GM23338 (cell line): Measurements from ENCODE around the gene THOC2. TPM values are rescaled to one million over a fixed set of nuclear protein-coding genes. Genes with fewer than 3 reads are reported as not detected.

ENCODE experiments used
- ATAC-seq: fragments of 200-7000 bp; cut with Tn5 transposase; 3 replicates; pipeline ENCODE4 v1.9.1; 2020
- DNase-seq: peaks from one replicate; pipeline ENCODE4 v3.0.0-alpha.2; 2015; ENCODE audit warnings: low spot score
- H2AFZ ChIP-seq: fragments of 200-600 bp; sonication (generic); 2 replicates; pipeline ENCODE4 v1.8.0; 2016; ENCODE audit warnings: antibody characterized with exemption, mild to moderate bottlenecking, moderate library complexity
- H3F3A ChIP-seq: fragments of 200-600 bp; sonication (generic); replicated peaks from 2 replicates; pipeline ENCODE4 v1.8.0; 2017; ENCODE audit warnings: antibody characterized with exemption, mixed run types, low read depth
- H3K27ac ChIP-seq: fragments of 200-600 bp; sonication (generic); 2 replicates; pipeline ENCODE4 v1.6.1; 2016; ENCODE audit warnings: low read depth
- H3K27me3 ChIP-seq: fragments of 200-600 bp; sonication (generic); 2 replicates; pipeline ENCODE4 v1.8.0; 2016; ENCODE audit warnings: mild to moderate bottlenecking, mixed run types, moderate library complexity; ENCODE audit not compliant: insufficient read depth
- H3K36me3 ChIP-seq: fragments of 200-600 bp; sonication (generic); 2 replicates; pipeline ENCODE4 v1.8.0; 2016; ENCODE audit warnings: mild to moderate bottlenecking; ENCODE audit not compliant: insufficient read depth
- H3K4me1 ChIP-seq: fragments of 200-600 bp; sonication (generic); 2 replicates; pipeline ENCODE4 v1.8.0; 2016; ENCODE audit warnings: mild to moderate bottlenecking, moderate library complexity; ENCODE audit not compliant: insufficient read depth
- H3K4me2 ChIP-seq: fragments of 200-600 bp; sonication (generic); 2 replicates; pipeline ENCODE4 v1.7.1; 2017; ENCODE audit warnings: mixed run types
- H3K4me3 ChIP-seq: fragments of 200-600 bp; sonication (generic); 2 replicates; pipeline ENCODE4 v1.6.1; 2016; ENCODE audit warnings: mixed run types
- H3K79me2 ChIP-seq: fragments of 200-600 bp; sonication (generic); replicated peaks from 2 replicates; pipeline ENCODE4 v1.8.0; 2017; ENCODE audit warnings: mild to moderate bottlenecking; ENCODE audit not compliant: insufficient read depth
- H3K9me2 ChIP-seq: fragments of 200-600 bp; sonication (generic); 2 replicates; pipeline ENCODE4 v1.8.0; 2017; ENCODE audit not compliant: insufficient read depth
- H4K20me1 ChIP-seq: fragments of 200-600 bp; sonication (generic); replicated peaks from 2 replicates; pipeline ENCODE4 v1.8.0; 2017; ENCODE audit warnings: mild to moderate bottlenecking; ENCODE audit not compliant: insufficient read depth
- H3K27ac Mint-ChIP-seq: 2 replicates; pipeline ENCODE4 v1.8.0; 2020; ENCODE audit warnings: inconsistent platforms, mild to moderate bottlenecking, moderate library complexity, mixed read lengths
- H3K27me3 Mint-ChIP-seq: 3 replicates; pipeline ENCODE4 v1.8.0; 2022; ENCODE audit warnings: low read depth, mild to moderate bottlenecking, moderate library complexity, mixed read lengths, inconsistent platforms; ENCODE audit not compliant: insufficient read depth, poor library complexity
- H3K36me3 Mint-ChIP-seq: 3 replicates; pipeline ENCODE4 v1.8.0; 2021; ENCODE audit warnings: low read depth, mild to moderate bottlenecking, inconsistent platforms, moderate library complexity, mixed read lengths
- H3K4me1 Mint-ChIP-seq: 3 replicates; pipeline ENCODE4 v1.8.0; 2020; ENCODE audit warnings: mild to moderate bottlenecking, inconsistent platforms, mixed read lengths
- H3K4me3 Mint-ChIP-seq: 3 replicates; pipeline ENCODE4 v1.8.0; 2021; ENCODE audit warnings: moderate library complexity, mild to moderate bottlenecking, inconsistent platforms, mixed read lengths
- H3K9me3 Mint-ChIP-seq: 3 replicates; pipeline ENCODE4 v1.8.0; 2020; ENCODE audit warnings: moderate library complexity, mild to moderate bottlenecking, inconsistent platforms, mixed read lengths
- CREB1 ChIP-seq: fragments of 250-450 bp; sonication (Bioruptor Pico); IDR thresholded peaks from 2 replicates; pipeline ENCODE4 v1.5.0; 2020; ENCODE audit warnings: low read depth, mild to moderate bottlenecking, moderate library complexity
- ETS1 ChIP-seq: IDR thresholded peaks from 2 replicates; pipeline ENCODE4 v1.6.1; 2016; ENCODE audit warnings: antibody characterized with exemption
- EZH2 ChIP-seq: fragments of 200-600 bp; sonication (generic); IDR thresholded peaks from one replicate; pipeline ENCODE4 v1.8.0; 2017; ENCODE audit warnings: antibody characterized with exemption, mild to moderate bottlenecking, low read depth; ENCODE audit not compliant: unreplicated experiment
- EZH2phosphoT487 ChIP-seq: fragments of 200-600 bp; sonication (generic); IDR thresholded peaks from one replicate; pipeline ENCODE4 v1.8.1; 2018; ENCODE audit warnings: antibody characterized with exemption; ENCODE audit not compliant: unreplicated experiment
- JUNB ChIP-seq: IDR thresholded peaks from one replicate; pipeline ENCODE4 v1.6.1; 2016; ENCODE audit warnings: antibody characterized with exemption; ENCODE audit not compliant: unreplicated experiment
- NANOG ChIP-seq: IDR thresholded peaks from 2 replicates; pipeline ENCODE4 v1.6.1; 2016; ENCODE audit warnings: antibody characterized with exemption, borderline replicate concordance
- POLR2AphosphoS5 ChIP-seq: IDR thresholded peaks from 2 replicates; pipeline ENCODE4 v1.6.1; 2016; ENCODE audit warnings: antibody characterized with exemption, low read depth
- STAT1 ChIP-seq: IDR thresholded peaks from one replicate; pipeline ENCODE4 v1.6.1; 2016; ENCODE audit warnings: antibody characterized with exemption; ENCODE audit not compliant: unreplicated experiment
- polyA plus RNA-seq: library from polyadenylated mRNA; unstranded; fragments of >200 nt; fragmentation: Nextera tagmentation; extraction: Ambion mirVana; gene quantifications from 2 replicates; pipeline ENCODE4 v1.2.1, GENCODE V29; 2016
- total RNA-seq: library from RNA; depleted of rRNA; stranded (reverse); fragments of >200 nt; shearing (Covaris generic); gene quantifications from 2 replicates; pipeline ENCODE4 v1.2.3, GENCODE V29; 2014

The THOC2 gene
- total and polyA plus RNA-seq, 2 experiments from 2014 or later = 86.6 to 138 TPM

- Histone ChIP-seq H3K27me3 (no peaks in the 10 kb centered on the region), H3K27ac (no peak overlapping the region), H3F3A (no peaks in the 10 kb centered on the region), H3K36me3 (no peaks in the 10 kb centered on the region), H3K4me3 (no peak overlapping the region), H3K79me2 (no peaks in the 10 kb centered on the region), H3K4me1 (no peaks in the 10 kb centered on the region), H3K9me2 (no peaks in the 10 kb centered on the region), H3K4me2 (no peak overlapping the region), H2AFZ (no peak overlapping the region), H4K20me1 (no peaks in the 10 kb centered on the region)
- no peaks in the 10 kb centered on the region for H3K4me1 Mint-ChIP-seq
- no peak for TF ChIP-seq EZH2phosphoT487
- no peaks in the 10 kb centered on the region for H3K36me3 Mint-ChIP-seq
- no peak overlapping the region for H3K27ac Mint-ChIP-seq
- DNase-seq = no peak
- H3K27me3 Mint-ChIP-seq = no peaks in the 10 kb centered on the region
- no peak overlapping the region for H3K4me3 Mint-ChIP-seq
- H3K9me3 Mint-ChIP-seq = no peaks in the 10 kb centered on the region
- ATAC-seq = no peak
Measured at GRCh38 chrX:123588723-123589122, 144.1 kb downstream of the THOC2 start.

GRCh38 chrX:123581586-123581985, 151.3 kb downstream of the THOC2 start:
- H3K4me1 Mint-ChIP-seq = peaks cover 18% of the 10 kb centered on the region; the same call in 2 of the 3 replicates
- Histone ChIP-seq H3F3A (no peaks in the 10 kb centered on the region), H3K36me3 (no peaks in the 10 kb centered on the region), H3K4me3 (no peak overlapping the region), H3K9me2 (no peaks in the 10 kb centered on the region), H3K4me1 (peaks cover 16% of the 10 kb centered on the region), H3K27ac (no peak overlapping the region), H3K27me3 (no peaks in the 10 kb centered on the region), H3K4me2 (no peak overlapping the region), H3K79me2 (no peaks in the 10 kb centered on the region), H4K20me1 (no peaks in the 10 kb centered on the region), H2AFZ (no peak overlapping the region)
- peaks cover 1% of the 10 kb centered on the region; the same call in 1 of the 3 replicates for H3K36me3 Mint-ChIP-seq
- H3K27me3 Mint-ChIP-seq = no peaks in the 10 kb centered on the region
- no peak for TF ChIP-seq ETS1
- no peak overlapping the region for H3K4me3 Mint-ChIP-seq
- H3K27ac Mint-ChIP-seq = no peak overlapping the region
- H3K9me3 Mint-ChIP-seq = peaks cover 10% of the 10 kb centered on the region; the same call in 2 of the 3 replicates
- ATAC-seq = no peak
- DNase-seq = no peak

DNA sequence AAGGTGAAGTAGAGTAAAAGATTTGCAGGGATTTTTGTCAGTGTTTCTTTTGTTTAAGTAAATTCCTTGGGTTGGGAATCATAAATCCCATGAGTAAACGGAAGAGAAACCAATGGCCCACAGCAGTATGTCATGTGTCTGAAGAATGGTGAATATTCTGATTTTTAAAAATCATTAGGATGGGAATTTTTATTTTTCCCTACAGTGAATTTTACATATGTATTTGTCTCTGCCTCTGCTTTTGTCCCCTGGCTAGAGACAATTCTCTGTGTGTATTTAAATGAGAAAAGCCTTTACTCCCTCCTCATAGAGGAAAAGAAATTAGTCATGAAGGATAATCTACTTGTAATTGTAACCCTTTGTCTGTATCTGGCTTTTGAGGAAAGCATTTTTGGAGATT, 152.1 kb downstream of the THOC2 start:
- Histone ChIP-seq H4K20me1 (no peaks in the 10 kb centered on the region), H3K27ac (peak overlapping the region; percentile 84), H3K4me1 (peaks cover 16% of the 10 kb centered on the region), H3K4me3 (0 out of 2 replicates have a peak overlapping the region, but pooled peaks have one; percentile 17), H3K4me2 (peak overlapping the region; percentile 36; the same call in 1 of the 2 replicates), H2AFZ (no peak overlapping the region), H3K36me3 (no peaks in the 10 kb centered on the region), H3K9me2 (no peaks in the 10 kb centered on the region), H3F3A (no peaks in the 10 kb centered on the region), H3K79me2 (no peaks in the 10 kb centered on the region), H3K27me3 (no peaks in the 10 kb centered on the region)
- H3K27ac Mint-ChIP-seq = peak overlapping the region; percentile 88
- peaks cover 12% of the 10 kb centered on the region; the same call in 2 of the 3 replicates for H3K9me3 Mint-ChIP-seq
- peaks cover 18% of the 10 kb centered on the region; the same call in 2 of the 3 replicates for H3K4me1 Mint-ChIP-seq
- peak overlapping the region; percentile 27; the same call in 1 of the 3 replicates for H3K4me3 Mint-ChIP-seq
- no peak for ATAC-seq
- peaks cover 2% of the 10 kb centered on the region; the same call in 1 of the 3 replicates for H3K36me3 Mint-ChIP-seq
- DNase-seq = no peak
- H3K27me3 Mint-ChIP-seq = no peaks in the 10 kb centered on the region
- TF ChIP-seq NANOG (no peak), STAT1 (no peak), EZH2phosphoT487 (no peak), ETS1 (no peak), CREB1 (no peak), JUNB (no peak), EZH2 (no peak), POLR2AphosphoS5 (no peak)
